Measurements from ENCODE around the gene KCNA10.

KCNA10 gene
- 0 to 0.33 (median 0.11) reads per million in 18 experiments for total RNA-seq

DNA sequence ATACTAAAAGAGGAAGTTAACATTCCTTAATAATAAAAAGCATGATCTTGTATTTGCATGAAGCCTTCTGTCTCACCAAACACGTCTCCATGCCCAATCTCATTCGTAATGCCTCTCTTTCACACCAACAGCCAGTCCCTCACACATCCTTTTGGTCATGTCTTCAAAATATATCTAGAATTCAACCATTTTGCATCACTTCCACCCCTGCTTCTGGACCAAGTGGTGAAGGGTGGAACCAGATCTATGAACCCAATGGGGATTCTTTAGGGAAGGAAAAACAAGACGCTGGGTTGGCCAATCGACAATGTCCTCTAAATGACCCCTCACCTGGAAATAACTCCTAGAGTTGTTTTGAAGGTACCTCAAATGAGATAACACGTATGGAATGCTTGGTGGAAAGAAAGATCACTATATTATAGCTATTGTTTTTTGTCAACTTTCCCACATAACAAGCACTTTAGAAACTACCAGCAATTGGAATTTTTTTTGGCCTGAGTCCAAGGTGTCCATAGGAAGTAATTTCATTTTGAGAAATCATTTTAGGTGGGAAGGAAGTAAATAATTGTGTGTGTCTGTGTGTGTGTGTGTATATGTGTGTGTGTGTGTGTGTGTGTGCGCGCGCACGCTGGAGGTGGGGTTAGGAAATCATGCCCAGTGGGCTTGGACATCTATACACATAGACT is at the start of gene KCNA10:
Gene KCNA10 (minus strand): TSS at position 51 of the 686 bp plus-strand sequence. CDS start 388 bp downstream, outside the sequence.
- DNase-seq = no peak

DNA sequence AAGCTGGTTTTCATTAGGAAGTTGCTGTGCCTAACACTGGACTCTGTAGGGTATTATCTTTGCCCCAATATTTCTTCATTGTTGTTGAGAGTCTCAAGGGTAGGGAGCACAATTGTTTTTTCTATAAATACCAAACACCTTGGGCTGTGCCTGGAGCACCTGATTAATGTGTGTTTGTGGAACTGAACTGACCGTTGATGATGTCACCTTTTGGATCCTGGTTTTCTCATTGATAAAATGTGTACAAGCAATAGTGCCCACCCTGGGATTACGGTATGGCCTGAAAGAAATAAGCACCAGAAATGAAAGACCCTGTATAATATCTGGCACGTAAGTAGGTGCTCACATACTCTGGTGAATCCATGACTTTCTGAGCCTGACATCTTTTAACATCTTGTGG is 47.9 kb upstream of the KCNA10 start:
- DNase-seq = no peak

DNA sequence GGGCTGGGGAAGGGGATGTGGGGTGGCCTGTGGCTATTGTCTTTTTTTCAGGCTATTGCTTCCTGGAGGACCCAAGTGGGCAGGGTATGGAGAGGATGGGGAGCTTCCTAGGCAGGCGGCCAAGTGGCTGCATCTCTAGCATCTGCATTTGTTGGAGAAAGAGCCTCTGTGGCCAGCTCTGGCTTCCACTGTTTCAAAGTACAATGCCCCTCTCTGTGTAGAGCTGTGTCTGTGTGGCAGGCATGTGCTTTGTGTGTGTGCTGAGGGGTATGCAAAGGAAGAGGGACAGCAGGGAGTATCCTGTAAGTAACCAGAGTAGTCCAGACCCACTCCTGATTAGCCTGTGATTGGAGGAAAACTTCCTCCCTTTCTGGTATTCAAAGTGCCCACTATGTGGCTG is 46.6 kb upstream of the KCNA10 start:
- no peak for DNase-seq

DNA sequence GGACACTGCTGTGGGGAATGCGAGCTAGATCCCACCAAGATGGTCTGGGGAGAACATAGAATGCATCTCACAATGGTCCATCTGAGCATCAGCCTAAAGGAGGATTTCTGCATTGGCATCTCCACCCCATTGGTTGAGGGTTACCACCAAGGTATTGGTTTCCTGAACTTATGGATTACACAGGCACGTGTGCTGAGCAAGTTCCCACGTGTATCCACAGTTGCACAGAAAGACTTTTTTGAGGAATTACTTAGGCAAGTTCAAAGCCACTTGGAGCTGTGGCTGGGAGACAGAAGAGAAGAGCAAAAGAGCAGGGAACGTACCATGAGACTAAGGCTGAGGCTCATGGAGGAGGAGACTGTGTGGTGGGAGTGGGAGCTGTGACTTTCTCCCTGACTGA is 44.1 kb upstream of the KCNA10 start:
- DNase-seq = no peak

DNA sequence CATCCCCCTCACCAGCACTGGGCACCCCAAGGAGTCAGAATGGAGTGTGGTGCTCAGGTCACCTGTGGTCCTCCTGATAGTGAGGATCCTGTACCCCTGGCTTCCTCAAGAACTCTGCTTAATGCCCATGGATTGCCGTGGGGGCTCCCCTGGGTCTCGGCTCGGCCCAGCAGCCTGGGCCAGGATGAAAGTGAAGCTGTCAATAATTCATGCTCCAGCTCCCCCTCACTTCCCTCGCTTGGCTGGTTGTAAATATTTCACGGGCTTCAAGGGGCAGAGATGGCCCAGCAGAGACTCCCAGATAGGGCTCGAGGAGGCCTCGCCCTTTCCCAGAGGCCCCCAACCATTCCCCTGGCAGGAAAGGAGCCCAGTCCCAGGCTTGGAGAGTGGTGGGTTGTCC is 42.6 kb upstream of the KCNA10 start:
- no peak for DNase-seq

DNA sequence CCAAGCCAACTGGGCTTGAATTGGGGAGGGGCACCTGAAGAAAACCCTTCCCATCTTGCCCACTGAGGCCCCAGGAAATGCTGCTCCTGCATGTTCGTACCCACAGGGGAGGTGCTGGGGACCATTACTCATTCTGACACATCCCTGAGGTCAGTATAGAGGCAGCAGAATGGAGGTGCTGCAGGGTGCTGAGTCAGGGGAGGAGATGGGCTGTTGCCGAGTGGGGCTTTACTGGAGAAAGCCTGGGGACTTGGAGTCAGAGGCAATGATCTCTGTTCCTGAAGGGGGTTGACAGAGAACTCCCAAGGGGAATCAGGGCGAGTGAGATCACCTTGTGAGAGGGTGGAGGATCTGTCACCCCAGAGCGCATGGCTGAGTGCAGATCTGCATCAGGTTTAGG is 40.2 kb upstream of the KCNA10 start:
- no peak for DNase-seq

DNA sequence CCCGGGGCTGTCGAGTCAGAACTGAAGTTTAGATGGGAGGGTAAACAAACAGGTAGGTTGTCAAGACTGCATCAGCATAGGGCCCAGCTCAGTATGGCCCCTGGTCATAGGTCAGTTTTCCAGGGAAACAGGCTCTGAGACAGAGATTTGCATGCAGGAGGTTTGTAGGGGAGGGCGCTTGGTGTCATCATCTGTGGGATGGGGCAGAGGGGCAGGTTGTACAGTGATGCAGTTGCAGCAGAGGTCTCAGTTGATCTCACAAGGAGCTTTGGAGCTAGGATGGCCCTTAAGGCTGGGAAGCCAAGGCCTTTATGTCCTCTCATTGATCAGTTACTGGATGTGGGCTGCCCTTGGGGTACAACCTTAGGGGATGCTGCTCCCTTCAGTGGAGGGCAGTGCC is 38.5 kb upstream of the KCNA10 start:
- no peak for DNase-seq

DNA sequence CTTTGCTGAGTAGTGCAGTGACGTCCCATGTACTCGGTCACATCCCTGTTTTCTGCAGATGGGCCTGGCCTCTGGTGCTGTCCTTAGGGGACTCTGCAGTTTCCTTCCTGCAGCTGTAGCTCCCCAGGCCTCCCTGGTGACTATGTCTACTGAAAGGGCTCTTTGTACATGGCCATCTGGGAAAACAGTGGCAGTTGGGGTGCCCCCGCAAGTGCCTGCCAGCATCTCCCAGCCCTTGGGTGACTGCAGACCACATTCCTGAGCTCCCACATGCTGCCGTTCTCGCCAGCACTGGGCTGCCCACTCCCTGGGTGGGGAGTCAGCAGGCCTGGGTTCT is 37.5 kb upstream of the KCNA10 start:
- no peak for DNase-seq

DNA sequence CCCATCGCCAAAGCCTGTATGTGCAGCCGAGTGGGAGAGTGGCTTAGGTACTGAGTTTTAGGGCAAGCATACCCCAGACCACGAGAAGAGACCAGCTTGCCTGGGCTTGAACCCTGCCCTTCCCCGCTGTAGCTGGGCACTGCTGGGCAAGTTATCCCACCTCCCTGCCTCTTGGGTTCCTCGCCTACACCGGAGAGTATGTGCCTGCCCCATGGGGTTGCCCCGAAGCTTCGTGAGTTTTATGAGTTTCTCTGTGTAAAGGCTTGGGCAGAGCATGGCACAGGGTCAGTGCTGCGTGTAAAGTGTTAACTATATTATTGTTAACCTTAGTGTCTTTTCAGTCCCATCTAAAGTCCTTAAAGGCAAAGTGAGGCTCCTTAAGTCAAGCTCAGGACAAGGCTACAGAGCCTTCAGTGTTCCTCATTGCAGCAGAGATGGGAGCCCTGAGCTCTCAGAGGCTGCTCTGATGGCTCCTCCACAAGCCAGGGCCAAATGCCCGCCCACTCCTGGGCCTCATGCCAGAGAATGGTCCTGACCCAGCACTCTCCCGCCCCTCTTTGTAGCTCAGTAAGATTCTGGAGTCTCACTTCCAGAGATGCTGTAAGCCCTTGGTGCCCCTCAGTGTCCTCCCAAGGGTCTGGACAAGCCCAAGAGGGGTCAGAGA is 37.0 kb upstream of the KCNA10 start:
- no peak for DNase-seq

DNA sequence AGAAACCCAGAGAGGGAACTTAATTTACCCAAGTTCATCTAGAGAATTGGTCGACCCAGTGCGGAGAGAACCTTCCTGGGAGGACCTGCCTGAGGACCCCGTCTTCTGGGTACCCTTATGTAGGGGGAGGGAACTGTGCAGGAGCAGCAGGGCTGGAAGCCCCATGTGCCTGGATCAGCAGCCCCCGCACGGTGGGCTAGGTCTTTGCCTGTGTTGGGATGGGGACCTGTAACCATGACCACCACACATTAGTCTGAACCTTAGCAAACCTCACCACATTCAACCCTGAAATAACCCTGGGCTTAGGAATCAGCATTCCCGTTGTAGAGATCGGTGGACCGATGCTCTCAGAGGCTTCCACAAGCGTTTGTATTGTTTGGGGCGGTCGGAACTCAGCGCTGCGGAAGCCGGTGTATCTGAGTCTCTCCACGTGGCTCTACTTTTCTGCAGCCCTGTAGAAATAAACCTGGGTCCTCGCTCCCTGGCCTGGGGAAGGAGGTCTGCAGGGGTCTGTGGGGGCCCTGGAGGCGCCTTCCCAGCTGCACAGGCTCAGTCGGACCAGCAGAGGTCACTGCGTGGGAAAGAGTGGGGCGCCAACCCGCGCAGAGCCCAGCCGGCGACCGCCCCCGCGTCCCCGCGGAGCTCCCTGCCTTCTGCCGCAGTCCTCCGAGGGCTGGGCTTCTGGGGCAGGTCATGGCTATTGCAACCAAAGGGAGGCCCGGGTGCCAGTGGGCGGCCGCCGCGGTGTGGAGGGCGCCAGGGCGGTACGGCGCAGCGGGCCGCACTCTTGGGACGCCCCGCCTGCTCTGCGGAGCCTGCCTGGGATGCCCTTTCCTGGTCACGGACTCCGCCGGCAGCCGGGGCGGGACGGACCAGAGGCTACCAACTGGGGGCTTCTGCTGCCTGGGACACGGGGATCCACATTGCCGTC is 36.2 kb upstream of the KCNA10 start:
- DNase-seq = peak; percentile 13 to 61

DNA sequence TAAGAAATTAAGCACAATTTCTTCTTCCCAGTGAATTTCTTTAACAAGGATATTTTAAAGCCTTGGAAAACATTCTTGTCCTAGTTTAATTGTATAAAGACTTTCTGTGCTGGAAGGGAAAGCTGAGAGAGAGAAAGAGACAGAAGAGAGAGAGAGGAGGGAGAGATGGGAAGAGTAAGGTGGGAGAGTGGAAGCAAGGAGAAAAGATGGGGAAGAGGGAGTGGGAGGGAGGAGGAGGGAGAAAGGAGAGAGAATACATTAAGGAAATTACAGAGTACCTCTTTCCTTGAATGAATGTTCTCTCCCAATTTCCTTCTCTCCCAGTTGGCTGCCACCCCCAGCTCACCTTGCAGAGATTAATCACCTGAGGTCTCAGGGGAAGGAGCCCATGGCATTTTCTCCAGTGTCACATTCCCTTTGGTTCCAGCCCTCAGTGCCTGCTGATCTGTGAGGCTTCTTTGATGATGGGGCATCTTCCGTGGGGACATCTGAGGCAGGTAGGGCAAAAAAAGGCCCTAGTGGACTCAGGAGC is 32.4 kb upstream of the KCNA10 start:
- no peak for DNase-seq

DNA sequence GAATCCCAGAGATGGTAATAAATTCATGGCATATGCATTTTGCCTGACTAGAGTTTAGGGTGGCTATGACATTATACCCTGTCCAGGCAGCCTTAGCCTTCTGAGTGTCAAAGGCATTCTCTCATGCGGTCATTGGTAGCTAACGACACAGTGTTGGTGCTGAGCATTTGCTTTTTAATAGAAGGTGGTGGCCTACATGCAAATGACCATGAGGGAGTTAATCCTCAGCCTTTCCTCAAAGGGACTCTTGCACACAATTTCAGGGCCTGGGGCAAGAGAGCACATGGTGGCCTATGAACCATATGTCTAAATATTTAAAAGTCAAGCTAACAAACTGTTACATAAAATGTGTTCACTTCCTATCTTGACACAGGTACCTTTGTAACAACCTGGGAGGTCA is 30.9 kb upstream of the KCNA10 start:
- DNase-seq = no peak

DNA sequence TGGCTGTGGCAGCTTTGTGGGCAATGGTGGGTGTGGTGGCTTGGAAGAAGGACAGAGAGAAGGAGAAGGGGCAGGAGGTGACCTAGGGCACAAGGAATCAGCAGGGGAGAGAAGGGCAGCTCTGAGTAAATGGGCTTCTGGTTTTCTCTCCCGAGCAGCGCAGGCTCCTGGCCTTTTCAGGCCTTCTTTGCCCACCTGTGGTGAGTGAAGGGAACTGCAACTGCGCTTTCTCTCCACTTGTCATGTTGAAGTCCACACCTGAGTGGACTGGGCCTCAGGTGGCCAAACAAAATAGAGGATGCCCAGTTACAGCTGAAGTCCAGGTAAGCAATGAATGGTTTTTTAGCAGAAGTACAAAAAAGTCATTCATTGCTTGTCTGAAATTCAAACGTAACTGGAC is 29.4 kb upstream of the KCNA10 start:
- peak in 1 of 2 donors; percentile 18 for DNase-seq

DNA sequence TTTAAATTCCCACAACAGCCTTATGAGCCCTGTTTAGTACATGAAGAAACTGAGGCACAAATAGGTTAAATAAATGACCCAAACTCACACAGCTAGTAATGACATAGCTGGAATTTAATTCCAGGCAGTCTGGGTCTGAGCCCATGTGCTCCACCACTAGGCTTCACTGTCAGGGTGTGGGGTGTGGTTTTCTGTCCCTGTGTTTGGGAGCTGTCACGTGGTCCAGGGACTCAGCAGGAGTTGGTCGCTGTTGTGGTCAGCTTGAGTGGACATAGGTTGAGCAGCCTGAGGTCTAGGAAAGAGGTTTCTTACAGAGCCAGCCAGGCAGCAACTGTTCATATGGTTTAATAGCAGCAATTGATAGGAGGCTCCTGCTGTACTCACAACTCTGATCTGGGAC is 28.0 kb upstream of the KCNA10 start:
- no peak for DNase-seq

DNA sequence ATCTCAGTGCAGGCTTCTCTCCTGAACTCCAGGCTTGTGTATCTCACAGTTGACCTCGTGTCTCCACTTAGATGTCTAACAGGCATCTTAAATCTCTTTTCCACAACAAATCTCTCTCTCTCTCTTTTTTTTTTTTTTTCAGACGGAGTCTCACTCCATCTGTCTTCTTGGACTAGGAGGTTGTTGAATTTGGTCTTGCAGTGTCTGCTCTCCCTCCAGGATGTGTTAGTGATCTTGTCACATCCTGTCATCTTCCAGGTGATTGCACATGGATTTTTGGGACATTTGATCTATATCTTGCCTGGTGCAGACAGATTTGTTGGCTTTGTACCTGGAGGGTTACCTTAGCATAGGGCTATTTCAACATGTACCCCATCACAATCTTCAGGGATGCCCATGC is 26.5 kb upstream of the KCNA10 start:
- no peak for DNase-seq

DNA sequence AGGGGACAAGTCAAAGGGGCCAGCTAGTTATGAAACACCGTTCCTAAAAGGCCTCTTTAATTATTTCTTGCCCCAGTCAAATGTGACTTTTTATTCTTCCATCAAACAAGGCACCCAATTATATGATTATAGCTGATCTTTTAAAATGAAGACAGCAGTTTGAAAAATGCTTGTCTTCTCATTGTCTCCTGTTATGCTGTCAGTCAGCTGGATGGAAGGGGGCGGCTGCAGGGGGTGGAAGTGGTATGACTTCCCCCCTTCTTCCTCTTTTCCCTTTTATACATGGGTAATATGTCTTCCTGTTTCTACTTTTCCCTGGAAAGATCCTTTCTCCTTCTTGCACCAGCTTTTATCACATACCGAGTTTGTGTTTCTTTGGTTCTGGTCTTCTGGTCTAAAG is 25.8 kb upstream of the KCNA10 start:
- peak; percentile 26 to 55 for DNase-seq

DNA sequence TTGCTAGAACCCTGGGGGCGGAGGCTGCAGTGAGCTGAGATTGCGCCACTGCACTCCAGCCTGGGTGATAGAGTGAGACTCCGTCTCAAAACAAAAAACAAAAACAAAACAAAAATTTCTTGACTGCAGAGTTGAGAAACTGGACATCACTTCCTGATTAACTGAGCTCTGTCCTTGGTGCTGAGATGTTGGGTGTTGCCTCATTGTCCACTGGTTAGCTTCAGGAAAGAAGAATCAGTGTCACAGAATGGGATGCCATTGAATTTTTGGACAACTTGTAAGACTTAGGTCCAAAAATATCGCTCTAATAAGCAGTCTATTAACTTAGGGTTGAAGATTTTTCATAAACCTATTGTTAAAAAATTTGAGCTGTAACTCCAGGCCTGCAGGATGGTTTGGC is 23.8 kb upstream of the KCNA10 start:
- peak; percentile 77 to 82 for DNase-seq

DNA sequence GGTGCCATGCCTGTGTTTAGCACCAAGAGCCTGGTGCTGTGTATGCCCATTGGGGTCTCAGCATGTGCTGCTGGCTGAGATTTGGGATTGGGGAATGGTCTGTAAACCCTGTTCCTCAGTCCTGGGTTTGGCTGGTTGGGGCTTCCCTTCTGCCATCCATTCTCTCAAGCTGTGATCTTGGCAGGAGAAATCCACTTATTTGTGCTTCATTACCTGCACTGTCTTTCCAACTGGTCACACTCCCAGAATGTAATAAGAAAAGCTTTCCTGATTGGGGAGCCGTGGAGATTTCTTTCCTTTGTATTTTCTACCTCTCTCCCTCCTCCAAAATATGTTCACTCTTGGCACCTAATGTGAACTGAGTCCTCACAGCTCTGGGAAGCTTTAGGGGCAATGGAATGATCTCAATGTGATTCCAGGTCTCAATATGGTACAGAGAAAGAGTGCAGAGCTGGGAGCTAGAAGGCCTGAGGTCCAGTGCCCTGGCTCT is 23.0 kb upstream of the KCNA10 start:
- no peak for DNase-seq

DNA sequence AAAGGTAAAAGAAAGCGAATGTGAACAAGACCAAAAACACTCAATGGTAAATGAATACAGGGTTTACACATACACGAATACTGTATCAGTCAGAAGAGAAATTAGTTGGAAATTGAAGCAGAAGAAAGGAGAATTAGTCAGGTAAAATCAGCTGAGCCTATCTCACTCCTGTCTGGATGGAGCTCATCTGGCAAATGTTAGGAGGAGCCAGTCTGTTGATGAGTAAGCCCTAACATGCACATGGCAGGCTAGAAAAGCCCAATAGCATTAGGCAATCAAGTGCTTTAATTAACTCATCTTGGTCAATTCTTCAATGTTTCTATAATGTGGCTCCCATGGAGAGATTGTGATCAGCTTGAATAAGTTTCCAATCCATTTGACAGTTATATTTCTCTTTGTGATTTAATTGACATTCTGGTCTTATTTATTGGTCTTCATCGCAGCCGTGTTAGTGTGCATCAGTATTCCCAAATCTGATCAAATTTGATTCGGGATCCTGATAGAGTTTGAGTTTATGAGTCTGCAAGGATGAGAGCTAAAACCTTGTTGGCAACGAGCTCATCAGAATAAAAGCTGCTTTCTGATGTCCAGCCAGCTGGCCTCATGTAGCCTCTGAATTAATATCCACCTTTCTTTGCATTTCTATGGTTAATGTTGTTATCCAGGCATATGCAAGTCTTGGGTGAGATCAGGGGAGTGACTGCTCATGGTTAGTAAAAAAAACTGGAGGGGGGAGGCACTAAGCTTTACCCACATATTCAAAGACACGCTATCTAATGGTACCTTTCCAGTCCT is 22.1 kb upstream of the KCNA10 start:
- no peak for DNase-seq

DNA sequence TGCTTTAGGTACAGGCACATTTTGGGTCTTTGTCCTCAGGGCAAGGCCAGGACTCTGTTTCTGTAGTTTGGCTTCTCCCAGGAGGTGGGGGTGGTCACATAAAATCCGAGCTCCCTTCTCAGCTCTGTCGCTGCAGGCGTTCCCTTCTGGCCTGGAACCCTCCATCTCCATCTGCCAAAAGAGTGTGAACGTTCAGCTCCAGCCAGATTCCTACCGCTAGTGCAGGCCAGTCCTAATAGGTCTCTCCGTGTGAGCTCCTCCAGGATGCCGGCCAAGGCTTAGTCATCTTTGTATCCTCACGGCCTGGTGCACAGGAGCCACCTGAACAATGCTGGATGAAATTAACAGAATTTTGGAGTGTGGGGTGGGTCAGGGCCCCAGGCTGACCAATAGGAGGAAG is 19.9 kb upstream of the KCNA10 start:
- no peak for DNase-seq

DNA sequence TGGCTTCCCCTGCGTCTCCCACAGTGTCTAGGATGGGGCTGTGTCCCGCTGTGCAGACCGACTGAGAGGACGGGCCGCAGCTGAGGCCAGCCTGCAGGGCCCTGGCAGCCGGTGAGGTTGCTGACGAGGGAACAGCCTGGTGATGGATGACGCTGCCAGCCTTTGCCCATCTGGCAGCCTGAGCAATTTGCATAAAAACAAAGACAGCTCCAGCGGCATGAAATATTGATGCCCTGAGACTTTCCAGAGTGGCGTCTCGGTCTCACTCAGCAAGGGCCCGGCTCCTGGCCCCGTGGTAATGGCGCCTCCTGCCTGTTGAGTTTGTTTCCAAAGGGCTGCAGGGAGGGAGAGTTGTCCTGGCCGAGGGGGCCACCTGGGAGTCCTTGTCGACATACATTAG is 19.1 kb upstream of the KCNA10 start:
- DNase-seq = no peak

DNA sequence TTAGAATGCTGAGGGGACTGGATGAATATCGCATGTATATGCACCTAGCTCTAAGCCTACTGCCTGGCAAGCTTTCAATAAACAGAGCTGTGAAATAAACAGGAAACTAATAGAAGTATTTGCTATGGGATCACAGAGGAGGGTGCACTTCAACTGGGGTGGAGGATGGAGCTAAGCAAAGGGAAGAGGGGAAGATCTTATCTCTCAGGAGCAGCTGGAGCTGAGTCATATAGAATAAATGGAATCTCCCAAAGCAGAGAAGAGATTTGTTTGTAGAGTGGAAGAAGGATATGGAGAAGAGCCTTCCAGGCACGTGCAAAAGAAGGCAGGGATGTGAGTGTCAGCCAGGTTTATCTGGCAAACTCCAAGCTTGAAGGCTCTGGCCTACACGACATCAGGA is 17.0 kb upstream of the KCNA10 start:
- no peak for DNase-seq
